Measurements from ENCODE around the gene CCND1.

DNA sequence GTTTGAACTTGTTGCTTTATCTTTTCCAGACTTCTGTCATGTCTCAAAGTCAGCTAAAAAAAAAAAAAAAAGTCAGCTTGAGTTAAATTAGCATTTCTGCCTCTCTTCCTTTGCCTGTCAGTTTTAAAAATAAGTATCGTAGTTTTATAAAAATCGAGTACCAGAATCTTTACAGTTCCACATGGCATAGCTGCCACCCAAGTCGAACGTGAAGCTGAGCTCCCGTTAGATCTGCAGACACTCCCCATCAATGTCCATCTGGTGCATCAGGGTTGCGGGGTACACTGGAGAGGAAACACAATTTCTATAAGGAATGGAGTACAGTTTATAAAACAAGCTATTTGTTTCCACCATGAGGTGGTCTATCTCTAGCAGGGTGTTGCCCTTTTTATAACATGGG lies 41.0 kb upstream of the CCND1 start:
- TF ChIP-seq, protein P1, sequence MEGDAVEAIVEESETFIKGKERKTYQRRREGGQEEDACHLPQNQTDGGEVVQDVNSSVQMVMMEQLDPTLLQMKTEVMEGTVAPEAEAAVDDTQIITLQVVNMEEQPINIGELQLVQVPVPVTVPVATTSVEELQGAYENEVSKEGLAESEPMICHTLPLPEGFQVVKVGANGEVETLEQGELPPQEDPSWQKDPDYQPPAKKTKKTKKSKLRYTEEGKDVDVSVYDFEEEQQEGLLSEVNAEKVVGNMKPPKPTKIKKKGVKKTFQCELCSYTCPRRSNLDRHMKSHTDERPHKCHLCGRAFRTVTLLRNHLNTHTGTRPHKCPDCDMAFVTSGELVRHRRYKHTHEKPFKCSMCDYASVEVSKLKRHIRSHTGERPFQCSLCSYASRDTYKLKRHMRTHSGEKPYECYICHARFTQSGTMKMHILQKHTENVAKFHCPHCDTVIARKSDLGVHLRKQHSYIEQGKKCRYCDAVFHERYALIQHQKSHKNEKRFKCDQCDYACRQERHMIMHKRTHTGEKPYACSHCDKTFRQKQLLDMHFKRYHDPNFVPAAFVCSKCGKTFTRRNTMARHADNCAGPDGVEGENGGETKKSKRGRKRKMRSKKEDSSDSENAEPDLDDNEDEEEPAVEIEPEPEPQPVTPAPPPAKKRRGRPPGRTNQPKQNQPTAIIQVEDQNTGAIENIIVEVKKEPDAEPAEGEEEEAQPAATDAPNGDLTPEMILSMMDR (conservative IDR thresholded peaks at IDR 0.05 in 1 of 2, IDR thresholded peaks at IDR 0.05 in 1 of 2; ENCODE audit: low read depth in 1 of 2, low read length in 2 of 2) = no peak
- no peak for TF ChIP-seq EZH2 (IDR thresholded peaks at IDR 0.05; ENCODE audit: low read length, missing control alignments)
